A549 (cell line): ENCODE measurements around the gene OR4F6. TPM values are rescaled to one million over a fixed set of nuclear protein-coding genes. Genes with fewer than 3 reads are reported as not detected.

Experiments
- ATAC-seq, 2 experiments: fragments of 200-7000 bp in 1 of 2; fragments of >200 bp in 1 of 2; cut with Nextera tagmentation in 1 of 2; cut with Tn5 transposase in 1 of 2; 3 replicates each; pipeline versions ENCODE4 v1.8.0 to v1.9.1; 2018 to 2020; ENCODE audit warnings: mild to moderate bottlenecking in 1 of 2, moderate library complexity in 1 of 2
- CTCF ChIA-PET: fragments of 300-600 bp; sonication (Branson Sonifier 250); formaldehyde crosslinking; extraction: SDS; loops from one replicate; lab custom pipeline; 2021; ENCODE audit warnings: antibody characterized with exemption, inconsistent platforms; lab: Yijun Ruan, JAX
- POLR2A ChIA-PET: fragments of 350-600 bp; formaldehyde crosslinking; extraction: SDS; loops from one replicate; lab custom pipeline; 2021; ENCODE audit warnings: antibody characterized with exemption, inconsistent platforms; lab: Yijun Ruan, JAX
- DNase-seq, 2 experiments: peaks; one replicate each; pipeline versions ENCODE4 v3.0.0 to v3.0.0-alpha.2; 2011 to 2016; ENCODE audit warnings: low read depth in 1 of 2, low spot score in 1 of 2
- FAIRE-seq: peaks from 2 replicates; lab custom pipeline; 2011; peaks lifted over from hg19 to GRCh38; lab: Jason Lieb, UNC
- H3K27ac ChIP-seq, 2 experiments: fragments of >200 bp; sonication (Bioruptor Twin); formaldehyde crosslinking; 3 replicates each; pipeline ENCODE4 v1.5.1; 2016 to 2017
- H3K4me1 ChIP-seq: fragments of >200 bp; sonication (Bioruptor Twin); formaldehyde crosslinking; 3 replicates; pipeline ENCODE4 v1.6.1; 2016
- H3K4me2 ChIP-seq: fragments of >200 bp; sonication (Bioruptor Twin); formaldehyde crosslinking; 3 replicates; pipeline ENCODE4 v1.6.1; 2016
- H3K4me3 ChIP-seq: fragments of >200 bp; sonication (Bioruptor Twin); formaldehyde crosslinking; 3 replicates; pipeline ENCODE4 v1.5.1; 2016
- H3K9me3 ChIP-seq: fragments of >200 bp; sonication (Bioruptor Twin); formaldehyde crosslinking; 3 replicates; pipeline ENCODE4 v1.6.1; 2016
- ATOH8 ChIP-seq: fragments of 250-450 bp; sonication (Bioruptor Pico); IDR thresholded peaks from 2 replicates; pipeline ENCODE4 v1.5.0; 2020; ENCODE audit warnings: low read depth, mild to moderate bottlenecking, moderate library complexity
- CBX2 ChIP-seq: fragments of 200-600 bp; sonication (generic); IDR thresholded peaks from 2 replicates; pipeline ENCODE4 v1.6.1; 2016; ENCODE audit warnings: low read depth, mild to moderate bottlenecking, borderline replicate concordance
- CHD2 ChIP-seq: fragments of 150-350 bp; IDR thresholded peaks from 2 replicates; pipeline ENCODE4 v1.6.1; 2014; ENCODE audit warnings: low read length; ENCODE audit not compliant: partially characterized antibody
- CHD4 ChIP-seq: fragments of 200-600 bp; sonication (generic); IDR thresholded peaks from 2 replicates; pipeline ENCODE4 v1.6.1; 2016; ENCODE audit warnings: antibody characterized with exemption, mild to moderate bottlenecking, borderline replicate concordance
- EHF ChIP-seq: fragments of 250-450 bp; sonication (Bioruptor Pico); IDR thresholded peaks from 2 replicates; pipeline ENCODE4 v1.5.0; 2020; ENCODE audit warnings: mild to moderate bottlenecking
- EHMT2 ChIP-seq: fragments of 200-600 bp; sonication (generic); IDR thresholded peaks from 2 replicates; pipeline ENCODE4 v1.6.1; 2016; ENCODE audit warnings: antibody characterized with exemption, low read depth, mild to moderate bottlenecking, moderate library complexity
- ELK1 ChIP-seq: fragments of 150-350 bp; IDR thresholded peaks from 2 replicates; pipeline ENCODE4 v1.6.1; 2014; ENCODE audit warnings: low read depth, mild to moderate bottlenecking, low read length
- FOSL2 ChIP-seq, 2 experiments: fragments of 450-650 bp in 1 of 2; fragments of >200 bp in 1 of 2; sonication (Bioruptor Twin) in 1 of 2; formaldehyde crosslinking; IDR thresholded peaks; 2 replicates each; pipeline versions ENCODE4 v1.5.0 to v1.6.1; 2016 to 2020; ENCODE audit warnings: mild to moderate bottlenecking in 1 of 2, moderate library complexity in 1 of 2
- GATA3 ChIP-seq: IDR thresholded peaks from 2 replicates; pipeline ENCODE4 v1.6.1; 2012; ENCODE audit warnings: borderline replicate concordance
- HES2 ChIP-seq: fragments of >200 bp; sonication (Bioruptor Twin); formaldehyde crosslinking; IDR thresholded peaks from 2 replicates; pipeline ENCODE4 v1.6.1; 2016
- HMGXB4 ChIP-seq: fragments of 250-450 bp; sonication (Bioruptor Pico); IDR thresholded peaks from 2 replicates; pipeline ENCODE4 v1.5.0; 2021; ENCODE audit warnings: mild to moderate bottlenecking, moderate library complexity, borderline replicate concordance
- HOXB5 ChIP-seq: fragments of 250-450 bp; sonication (Bioruptor Pico); IDR thresholded peaks from 2 replicates; pipeline ENCODE4 v1.5.0; 2020; ENCODE audit warnings: mild to moderate bottlenecking, moderate library complexity
- JUN ChIP-seq, 2 experiments: fragments of >200 bp; sonication (Bioruptor Twin); formaldehyde crosslinking; IDR thresholded peaks; 2 replicates in 1 of 2; 3 replicates in 1 of 2; pipeline ENCODE4 v1.6.1; 2016 to 2017
- JUNB ChIP-seq: fragments of >200 bp; sonication (Bioruptor Twin); formaldehyde crosslinking; IDR thresholded peaks from 2 replicates; pipeline ENCODE4 v1.6.1; 2016
- KDM5A ChIP-seq: fragments of 200-600 bp; sonication (generic); IDR thresholded peaks from 2 replicates; pipeline ENCODE4 v1.6.1; 2016; ENCODE audit warnings: antibody characterized with exemption, mild to moderate bottlenecking
- NFE2L2 ChIP-seq: fragments of 150-350 bp; conservative IDR thresholded peaks from 2 replicates; pipeline ENCODE4 v1.6.1; 2014; ENCODE audit warnings: low read length
- NR3C1 ChIP-seq: fragments of >200 bp; sonication (Bioruptor Twin); formaldehyde crosslinking; IDR thresholded peaks from 3 replicates; pipeline ENCODE4 v1.6.1; 2017
- PHF8 ChIP-seq: fragments of 200-600 bp; sonication (generic); IDR thresholded peaks from 2 replicates; pipeline ENCODE4 v1.6.1; 2016; ENCODE audit warnings: low read depth, mild to moderate bottlenecking, antibody characterized with exemption, moderate library complexity, borderline replicate concordance
- POLR2AphosphoS2 ChIP-seq: conservative IDR thresholded peaks from 2 replicates; pipeline ENCODE4 v1.6.1; 2012; ENCODE audit warnings: low read length, improper control_type of control experiment, inconsistent platforms
- RAD21 ChIP-seq, 2 experiments: fragments of >200 bp in 1 of 2; sonication (Bioruptor Twin) in 1 of 2; formaldehyde crosslinking in 1 of 2; IDR thresholded peaks in 1 of 2; conservative IDR thresholded peaks in 1 of 2; 2 replicates in 1 of 2; 3 replicates in 1 of 2; pipeline ENCODE4 v1.6.1; 2012 to 2018; ENCODE audit warnings: inconsistent platforms in 1 of 2
- RCOR1 ChIP-seq: fragments of 150-350 bp; IDR thresholded peaks from 2 replicates; pipeline ENCODE4 v1.6.1; 2014; ENCODE audit warnings: antibody characterized with exemption, low read length, low read depth
- TP53 ChIP-seq: fragments of 250-450 bp; sonication (Bioruptor Pico); IDR thresholded peaks from 2 replicates; pipeline ENCODE4 v1.5.0; 2021; ENCODE audit warnings: mild to moderate bottlenecking, moderate library complexity
- ZC3H11A ChIP-seq: fragments of 450-650 bp; IDR thresholded peaks from 2 replicates; pipeline ENCODE4 v1.6.1; 2014; ENCODE audit warnings: antibody characterized with exemption, mild to moderate bottlenecking
- ZFP36 ChIP-seq: fragments of 450-650 bp; IDR thresholded peaks from 2 replicates; pipeline ENCODE4 v1.6.1; 2014; ENCODE audit warnings: borderline replicate concordance; ENCODE audit not compliant: partially characterized antibody
- ZNF302 ChIP-seq: fragments of 250-450 bp; sonication (Bioruptor Pico); IDR thresholded peaks from 2 replicates; pipeline ENCODE4 v1.9.0; 2021; ENCODE audit warnings: inconsistent platforms, mild to moderate bottlenecking, moderate library complexity
- WGBS: methylation state at CpG from one replicate; pipeline ENCODE4 v1.1.6; 2017; ENCODE audit errors: missing lambda C conversion rate; 5-methylcytosine and 5-hydroxymethylcytosine counted together
- polyA plus RNA-seq, 4 experiments: library from polyadenylated mRNA; depleted of rRNA in 3 of 4; stranded (reverse); fragments of >200 nt; fragmentation: RNase III in 1 of 4; extraction: RNeasy Plus Mini Kit Qiagen cat#74134 plus additional on column Dnase treatment in 1 of 4; gene quantifications; 2 replicates in 3 of 4; 3 replicates in 1 of 4; pipeline ENCODE4 v1.2.3, GENCODE V29; 2011 to 2017
- TF ChIP-seq, protein P1 (sequence below): IDR thresholded peaks from 2 replicates; pipeline ENCODE4 v1.6.1; 2012

The OR4F6 gene
- polyA plus RNA-seq, 2 of the 4 experiments (the other 2 are of a cell fraction): not detected

DNA sequence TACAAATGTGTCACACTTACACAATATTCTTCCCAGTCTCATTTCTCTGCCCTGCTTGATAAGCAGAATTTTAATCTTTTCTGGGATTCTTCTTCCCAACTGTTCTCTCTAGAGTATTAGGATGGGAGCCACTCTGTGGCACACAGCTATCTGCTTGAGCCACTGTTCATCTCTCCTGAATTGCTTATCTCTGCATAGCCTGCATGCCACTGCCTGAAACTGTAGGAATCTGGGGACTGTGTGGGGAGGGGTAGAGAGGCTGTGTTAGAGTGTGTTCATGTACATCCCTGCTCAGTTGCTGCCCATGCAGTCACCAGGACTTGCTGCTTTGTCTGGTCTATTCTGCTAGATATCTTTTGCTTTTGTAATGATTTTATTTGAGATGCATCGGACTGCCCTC lies 2.3 kb upstream of the OR4F6 start:
- H3K4me1 ChIP-seq: no peaks in the 10 kb centered on the region
- FAIRE-seq (peak; percentile 39), DNase-seq (no peak), ATAC-seq (no peak)
- no peak overlapping the region for H3K27ac ChIP-seq
- TF ChIP-seq HES2: no peak
- no peak overlapping the region for H3K4me2 ChIP-seq
- POLR2A ChIA-PET: no interaction called here
- H3K4me3 ChIP-seq: no peak overlapping the region
- no peaks in the 10 kb centered on the region for H3K9me3 ChIP-seq
- 28% methylated on average over 1 of the region's 1 CpG for WGBS
- CTCF ChIA-PET: no interaction called here

- H3K4me3 ChIP-seq: no peak overlapping the region
- POLR2A ChIA-PET: no interaction called here
- 24% methylated on average over 5 of the region's 5 CpGs for WGBS
- FAIRE-seq (no peak), DNase-seq (no peak)
- H3K4me1 ChIP-seq: no peaks in the 10 kb centered on the region
- no peak overlapping the region for H3K4me2 ChIP-seq
- TF ChIP-seq GATA3: no peak
- no peak for TF ChIP-seq NR3C1
- TF ChIP-seq CBX2: no peak
- TF ChIP-seq ATOH8 (CRISPR knock-in tag): no peak
- no peak for TF ChIP-seq RAD21 (conservative IDR thresholded peaks at IDR 0.05 in 1 of 2, IDR thresholded peaks at IDR 0.05 in 1 of 2)
- no peak for TF ChIP-seq ZFP36
- TF ChIP-seq FOSL2 (IDR thresholded peaks at IDR 0.05): no peak
- TF ChIP-seq FOSL2 (CRISPR knock-in tag; IDR thresholded peaks at IDR 0.05): no peak
- TF ChIP-seq HES2: no peak
- TF ChIP-seq CHD2: no peak
- no peak for TF ChIP-seq ZNF302 (CRISPR knock-in tag)
- no peak for TF ChIP-seq CHD4
- TF ChIP-seq ELK1: no peak
- no peak for TF ChIP-seq HMGXB4 (CRISPR knock-in tag)
- TF ChIP-seq TP53: no peak
- TF ChIP-seq, protein P1, sequence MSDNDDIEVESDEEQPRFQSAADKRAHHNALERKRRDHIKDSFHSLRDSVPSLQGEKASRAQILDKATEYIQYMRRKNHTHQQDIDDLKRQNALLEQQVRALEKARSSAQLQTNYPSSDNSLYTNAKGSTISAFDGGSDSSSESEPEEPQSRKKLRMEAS: no peak
- no peak for TF ChIP-seq KDM5A
- TF ChIP-seq, all 56 proteins: peak for 0
- no peaks in the 10 kb centered on the region for H3K9me3 ChIP-seq
- no peak for ATAC-seq
- no peak overlapping the region for H3K27ac ChIP-seq
- CTCF ChIA-PET: interaction anchor here (1.3 kb wide), 1 partner anchor 32 kb away, joined by 3 read pairs; no protein-coding TSS in a partner anchor
Observed at GRCh38 chr15:101803676-101804075, 367 bp downstream of the OR4F6 start.

- CTCF ChIA-PET: interaction anchor here (1.3 kb wide), 1 partner anchor 31 kb away, joined by 3 read pairs; no protein-coding TSS in a partner anchor
- no peaks in the 10 kb centered on the region for H3K4me1 ChIP-seq
- H3K27ac ChIP-seq: no peak overlapping the region
- no peak for FAIRE-seq
- no peak for DNase-seq
- H3K4me3 ChIP-seq: no peak overlapping the region
- no peak for ATAC-seq
- no peak overlapping the region for H3K4me2 ChIP-seq
- POLR2A ChIA-PET: no interaction called here
- no peaks in the 10 kb centered on the region for H3K9me3 ChIP-seq
- no peak for TF ChIP-seq ZC3H11A
- TF ChIP-seq CBX2: no peak
- no peak for TF ChIP-seq EHF (CRISPR knock-in tag)
- TF ChIP-seq CHD4: no peak
- no peak for TF ChIP-seq HMGXB4 (CRISPR knock-in tag)
- TF ChIP-seq JUN (IDR thresholded peaks at IDR 0.05): no peak
- no peak for TF ChIP-seq POLR2AphosphoS2
- TF ChIP-seq NFE2L2: no peak
- no peak for TF ChIP-seq CHD2
- TF ChIP-seq EHMT2: no peak
- no peak for TF ChIP-seq RCOR1
- TF ChIP-seq PHF8: no peak
- no peak for TF ChIP-seq HOXB5 (CRISPR knock-in tag)
- TF ChIP-seq JUNB: no peak
- TF ChIP-seq ELK1: no peak
Observed at GRCh38 chr15:101804375-101804774, 1.1 kb downstream of the OR4F6 start.
